ENCODE data around the gene CDCA7L.

CDCA7L gene

GRCh38 chr7:21945454-21946221 is at the start of gene CDCA7L:
Gene CDCA7L, minus strand, starts transcription at chr7:21945899. Its CDS starts 95 bp downstream, at chr7:21945804.
- peak within 1 kb of the TSS; percentile 79 for H3K4me3 ChIP-seq (ENCODE audit: low read length)
- TF ChIP-seq CTCF (conservative IDR thresholded peaks at IDR 0.05; ENCODE audit: low read depth, low read length), result no peak
- DNase-seq (ENCODE audit: low read depth), result peak; percentile 34

GRCh38 chr7:21986096-21986495 is 40.4 kb upstream of the CDCA7L start:
- TF ChIP-seq CTCF (conservative IDR thresholded peaks at IDR 0.05; ENCODE audit: low read depth, low read length), result no peak
- no peak for DNase-seq (ENCODE audit: low read depth)
- no peak overlapping the region for H3K4me3 ChIP-seq (ENCODE audit: low read length)

- no peak for DNase-seq (ENCODE audit: low read depth)
Observed at GRCh38 chr7:21984042-21984441, 38.3 kb upstream of the CDCA7L start.

GRCh38 chr7:21983056-21983455 is 37.4 kb upstream of the CDCA7L start:
- H3K4me3 ChIP-seq (ENCODE audit: low read length), result no peak overlapping the region
- no peak for TF ChIP-seq CTCF (conservative IDR thresholded peaks at IDR 0.05; ENCODE audit: low read depth, low read length)
- DNase-seq (ENCODE audit: low read depth), result no peak

More at GRCh38 chr7:21984042-21984441, 38.3 kb upstream of the CDCA7L start:
- H3K4me3 ChIP-seq (ENCODE audit: low read length), result no peak overlapping the region
- TF ChIP-seq CTCF (conservative IDR thresholded peaks at IDR 0.05; ENCODE audit: low read depth, low read length), result no peak

GRCh38 chr7:21981524-21981923 is 35.8 kb upstream of the CDCA7L start:
- H3K4me3 ChIP-seq (ENCODE audit: low read length), result no peak overlapping the region
- DNase-seq (ENCODE audit: low read depth), result no peak
- TF ChIP-seq CTCF (conservative IDR thresholded peaks at IDR 0.05; ENCODE audit: low read depth, low read length), result no peak

- DNase-seq (ENCODE audit: low read depth), result no peak
- no peak overlapping the region for H3K4me3 ChIP-seq (ENCODE audit: low read length)
- no peak for TF ChIP-seq CTCF (conservative IDR thresholded peaks at IDR 0.05; ENCODE audit: low read depth, low read length)
Observed at GRCh38 chr7:21980926-21981500, 35.3 kb upstream of the CDCA7L start.

GRCh38 chr7:21972397-21972784 is 26.7 kb upstream of the CDCA7L start:
- no peak for DNase-seq (ENCODE audit: low read depth)
- TF ChIP-seq CTCF (conservative IDR thresholded peaks at IDR 0.05; ENCODE audit: low read depth, low read length), result no peak
- no peak overlapping the region for H3K4me3 ChIP-seq (ENCODE audit: low read length)

Measured in retinal pigment epithelial cell (primary cell).